ENCODE measurements around the gene DHDH. TPM values are rescaled to one million over a fixed set of nuclear protein-coding genes. Genes with fewer than 3 reads are reported as not detected.
"Not testable (repeated sequence)": the region's sequence is repeated elsewhere in the genome, so short reads cannot be mapped to it uniquely, and the experiment has no call there.

The DHDH gene
- polyA plus RNA-seq (2013, experiment 1 of 2) = 1.3 TPM
- 1.0 TPM for polyA plus RNA-seq (2013, experiment 2 of 2)

- H3K9me3 ChIP-seq (ENCODE audit: control insufficient read depth, low read length) = no peaks in the 10 kb centered on the region
- 1% methylated on average over 32 to 39 of the region's 43 CpGs for WGBS, 2 experiments (ENCODE audit: insufficient coverage in 2 of 2)
Observed at GRCh38 chr19:48933382-48933932, at the start of gene DHDH. Gene DHDH, plus strand, starts transcription at chr19:48933699. Its CDS starts 23 bp downstream, at chr19:48933722.

GRCh38 chr19:48883726-48884125, 49.8 kb upstream of the DHDH start:
- Histone ChIP-seq H3K36me3 (ENCODE audit: control insufficient read depth, insufficient read depth, low read length) (peaks cover 8% of the 10 kb centered on the region), H3K4me1 (ENCODE audit: control insufficient read depth, insufficient read depth, low read length, poor library complexity, severe bottlenecking) (no peaks in the 10 kb centered on the region), H3K4me3 (ENCODE audit: extremely low read depth, insufficient read depth, low read length, poor library complexity, severe bottlenecking) (no peak overlapping the region), H3K27ac (ENCODE audit: low read depth, low read length, severe bottlenecking) (no peak overlapping the region), H3K9me3 (ENCODE audit: control insufficient read depth, low read length) (no peaks in the 10 kb centered on the region)
- 77 to 97% methylated on average over 4 to 5 of the region's 7 CpGs for whole genome bisulfite sequencing, 2 experiments (ENCODE audit: insufficient coverage in 2 of 2)

More at GRCh38 chr19:48933382-48933932, at the start of gene DHDH:
- Histone ChIP-seq H3K36me3 (ENCODE audit: control insufficient read depth, insufficient read depth, low read length) (no peaks in the 10 kb centered on the region), H3K4me1 (ENCODE audit: control insufficient read depth, insufficient read depth, low read length, poor library complexity, severe bottlenecking) (no peaks in the 10 kb centered on the region), H3K27ac (ENCODE audit: low read depth, low read length, severe bottlenecking) (no peak within 1 kb of the TSS), H3K4me3 (ENCODE audit: extremely low read depth, insufficient read depth, low read length, poor library complexity, severe bottlenecking) (peak within 1 kb of the TSS; percentile 43)

- no peak overlapping the region for H3K27ac ChIP-seq (ENCODE audit: low read depth, low read length, severe bottlenecking)
- H3K4me3 ChIP-seq (ENCODE audit: extremely low read depth, insufficient read depth, low read length, poor library complexity, severe bottlenecking) = no peak overlapping the region
- peaks cover 9% of the 10 kb centered on the region for H3K4me1 ChIP-seq (ENCODE audit: control insufficient read depth, insufficient read depth, low read length, poor library complexity, severe bottlenecking)
- H3K36me3 ChIP-seq (ENCODE audit: control insufficient read depth, insufficient read depth, low read length) = no peaks in the 10 kb centered on the region
- 90 to 95% methylated on average over 18 to 20 of the region's 21 CpGs for WGBS, 2 experiments (ENCODE audit: insufficient coverage in 2 of 2)
- no peaks in the 10 kb centered on the region for H3K9me3 ChIP-seq (ENCODE audit: control insufficient read depth, low read length)
Observed at GRCh38 chr19:48887861-48888612, 45.5 kb upstream of the DHDH start.

GRCh38 chr19:48889496-48889895, 44.0 kb upstream of the DHDH start:
- not testable (repeated sequence) for H3K27ac ChIP-seq (ENCODE audit: low read depth, low read length, severe bottlenecking); H3K4me3 ChIP-seq (ENCODE audit: extremely low read depth, insufficient read depth, low read length, poor library complexity, severe bottlenecking); H3K9me3 ChIP-seq (ENCODE audit: control insufficient read depth, low read length); H3K36me3 ChIP-seq (ENCODE audit: control insufficient read depth, insufficient read depth, low read length); H3K4me1 ChIP-seq (ENCODE audit: control insufficient read depth, insufficient read depth, low read length, poor library complexity, severe bottlenecking)
- WGBS, 2 experiments (ENCODE audit: insufficient coverage in 2 of 2) = no CpG with 5 or more reads among the region's 3 CpGs

- no peaks in the 10 kb centered on the region for H3K36me3 ChIP-seq (ENCODE audit: control insufficient read depth, insufficient read depth, low read length)
- peaks cover 11% of the 10 kb centered on the region for H3K4me1 ChIP-seq (ENCODE audit: control insufficient read depth, insufficient read depth, low read length, poor library complexity, severe bottlenecking)
- no peaks in the 10 kb centered on the region for H3K9me3 ChIP-seq (ENCODE audit: control insufficient read depth, low read length)
- no peak overlapping the region for H3K4me3 ChIP-seq (ENCODE audit: extremely low read depth, insufficient read depth, low read length, poor library complexity, severe bottlenecking)
- no peak overlapping the region for H3K27ac ChIP-seq (ENCODE audit: low read depth, low read length, severe bottlenecking)
- 86 to 100% methylated on average over 1 of the region's 4 CpGs for WGBS, 2 experiments (ENCODE audit: insufficient coverage in 2 of 2)
Observed at GRCh38 chr19:48890551-48890950, 42.9 kb upstream of the DHDH start.

GRCh38 chr19:48895226-48895625, 38.3 kb upstream of the DHDH start:
- H3K4me3 ChIP-seq (ENCODE audit: extremely low read depth, insufficient read depth, low read length, poor library complexity, severe bottlenecking) = no peak overlapping the region
- peaks cover 11% of the 10 kb centered on the region for H3K4me1 ChIP-seq (ENCODE audit: control insufficient read depth, insufficient read depth, low read length, poor library complexity, severe bottlenecking)
- H3K36me3 ChIP-seq (ENCODE audit: control insufficient read depth, insufficient read depth, low read length) = no peaks in the 10 kb centered on the region
- WGBS, 2 experiments (ENCODE audit: insufficient coverage in 2 of 2) = 90 to 97% methylated on average over 15 to 21 of the region's 21 CpGs
- no peaks in the 10 kb centered on the region for H3K9me3 ChIP-seq (ENCODE audit: control insufficient read depth, low read length)
- no peak overlapping the region for H3K27ac ChIP-seq (ENCODE audit: low read depth, low read length, severe bottlenecking)

GRCh38 chr19:48896191-48896720, 37.2 kb upstream of the DHDH start:
- no peaks in the 10 kb centered on the region for H3K9me3 ChIP-seq (ENCODE audit: control insufficient read depth, low read length)
- H3K27ac ChIP-seq (ENCODE audit: low read depth, low read length, severe bottlenecking) = no peak overlapping the region
- H3K4me1 ChIP-seq (ENCODE audit: control insufficient read depth, insufficient read depth, low read length, poor library complexity, severe bottlenecking) = peaks cover 17% of the 10 kb centered on the region
- WGBS, 2 experiments (ENCODE audit: insufficient coverage in 2 of 2) = 83 to 94% methylated on average over 8 to 23 of the region's 25 CpGs
- no peaks in the 10 kb centered on the region for H3K36me3 ChIP-seq (ENCODE audit: control insufficient read depth, insufficient read depth, low read length)
- no peak overlapping the region for H3K4me3 ChIP-seq (ENCODE audit: extremely low read depth, insufficient read depth, low read length, poor library complexity, severe bottlenecking)

GRCh38 chr19:48897181-48897580, 36.3 kb upstream of the DHDH start:
- 72 to 82% methylated on average over 4 to 5 of the region's 5 CpGs for WGBS, 2 experiments (ENCODE audit: insufficient coverage in 2 of 2)
- Histone ChIP-seq H3K9me3 (ENCODE audit: control insufficient read depth, low read length) (no peaks in the 10 kb centered on the region), H3K27ac (ENCODE audit: low read depth, low read length, severe bottlenecking) (no peak overlapping the region), H3K4me3 (ENCODE audit: extremely low read depth, insufficient read depth, low read length, poor library complexity, severe bottlenecking) (no peak overlapping the region), H3K36me3 (ENCODE audit: control insufficient read depth, insufficient read depth, low read length) (peaks cover 7% of the 10 kb centered on the region), H3K4me1 (ENCODE audit: control insufficient read depth, insufficient read depth, low read length, poor library complexity, severe bottlenecking) (peaks cover 11% of the 10 kb centered on the region)

GRCh38 chr19:48899386-48899749, 34.1 kb upstream of the DHDH start:
- H3K4me3 ChIP-seq (ENCODE audit: extremely low read depth, insufficient read depth, low read length, poor library complexity, severe bottlenecking) = peak overlapping the region; percentile 96
- H3K27ac ChIP-seq (ENCODE audit: low read depth, low read length, severe bottlenecking); H3K4me1 ChIP-seq (ENCODE audit: control insufficient read depth, insufficient read depth, low read length, poor library complexity, severe bottlenecking); H3K9me3 ChIP-seq (ENCODE audit: control insufficient read depth, low read length): not testable (repeated sequence)
- H3K36me3 ChIP-seq (ENCODE audit: control insufficient read depth, insufficient read depth, low read length) = peaks cover 17% of the 10 kb centered on the region
- WGBS, 2 experiments (ENCODE audit: insufficient coverage in 2 of 2) = 97% methylated on average over 8 of the region's 11 CpGs; no CpG with 5 or more reads in 1 of the 2 experiments

- H3K4me3 ChIP-seq (ENCODE audit: extremely low read depth, insufficient read depth, low read length, poor library complexity, severe bottlenecking) = peak within 1 kb of the TSS; percentile 96
- 1 to 5% methylated on average over 25 to 29 of the region's 34 CpGs for WGBS, 2 experiments (ENCODE audit: insufficient coverage in 2 of 2)
- peak within 1 kb of the TSS; percentile 87 for H3K27ac ChIP-seq (ENCODE audit: low read depth, low read length, severe bottlenecking)
- H3K4me1 ChIP-seq (ENCODE audit: control insufficient read depth, insufficient read depth, low read length, poor library complexity, severe bottlenecking) = peaks cover 5% of the 10 kb centered on the region
- H3K36me3 ChIP-seq (ENCODE audit: control insufficient read depth, insufficient read depth, low read length) = peaks cover 22% of the 10 kb centered on the region
- no peaks in the 10 kb centered on the region for H3K9me3 ChIP-seq (ENCODE audit: control insufficient read depth, low read length)
Observed at GRCh38 chr19:48899781-48900476, 33.6 kb upstream of the DHDH start, which contains the start of gene NUCB1. Gene NUCB1, plus strand, starts transcription at chr19:48900312. Its CDS starts 485 bp downstream, at chr19:48900797.

Data from mesodermal cell (in vitro differentiated cells).